ENCODE measurements around the gene MLLT3.

DNA sequence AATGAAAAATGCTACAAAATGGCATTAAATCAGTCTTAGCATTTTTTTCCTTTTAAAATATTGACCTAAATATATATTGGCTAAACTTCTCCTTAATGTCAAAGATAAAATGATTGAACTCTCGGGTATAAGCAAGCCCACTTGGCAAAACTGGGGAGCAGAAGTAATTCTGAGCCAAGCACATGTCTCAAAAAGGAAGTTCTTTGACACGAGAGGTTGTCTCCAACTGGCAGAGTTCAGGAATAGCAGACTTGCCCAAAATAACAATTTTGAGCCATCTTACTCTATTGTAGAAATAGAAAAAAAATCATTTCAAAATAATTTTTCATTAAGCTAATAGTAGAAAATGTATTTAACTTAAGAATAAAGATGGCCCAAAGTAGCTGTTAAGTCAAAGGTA, 10.4 kb upstream of the MLLT3 start:
- TF ChIP-seq POLR2A (IDR thresholded peaks at IDR 0.05; ENCODE audit: low read depth, low read length): no peak
- TF ChIP-seq SPI1 (IDR thresholded peaks at IDR 0.05; ENCODE audit: low read depth, low read length): no peak
- TF ChIP-seq TAF1 (IDR thresholded peaks at IDR 0.05; ENCODE audit: low read depth, low read length): no peak
